ENCODE measurements around the gene MCM8.

MCM8 gene

GRCh38 chr20:6034134-6034969, 83.9 kb downstream of the MCM8 start:
- H3K27ac ChIP-seq: no peak overlapping the region
- TF ChIP-seq, protein P1, sequence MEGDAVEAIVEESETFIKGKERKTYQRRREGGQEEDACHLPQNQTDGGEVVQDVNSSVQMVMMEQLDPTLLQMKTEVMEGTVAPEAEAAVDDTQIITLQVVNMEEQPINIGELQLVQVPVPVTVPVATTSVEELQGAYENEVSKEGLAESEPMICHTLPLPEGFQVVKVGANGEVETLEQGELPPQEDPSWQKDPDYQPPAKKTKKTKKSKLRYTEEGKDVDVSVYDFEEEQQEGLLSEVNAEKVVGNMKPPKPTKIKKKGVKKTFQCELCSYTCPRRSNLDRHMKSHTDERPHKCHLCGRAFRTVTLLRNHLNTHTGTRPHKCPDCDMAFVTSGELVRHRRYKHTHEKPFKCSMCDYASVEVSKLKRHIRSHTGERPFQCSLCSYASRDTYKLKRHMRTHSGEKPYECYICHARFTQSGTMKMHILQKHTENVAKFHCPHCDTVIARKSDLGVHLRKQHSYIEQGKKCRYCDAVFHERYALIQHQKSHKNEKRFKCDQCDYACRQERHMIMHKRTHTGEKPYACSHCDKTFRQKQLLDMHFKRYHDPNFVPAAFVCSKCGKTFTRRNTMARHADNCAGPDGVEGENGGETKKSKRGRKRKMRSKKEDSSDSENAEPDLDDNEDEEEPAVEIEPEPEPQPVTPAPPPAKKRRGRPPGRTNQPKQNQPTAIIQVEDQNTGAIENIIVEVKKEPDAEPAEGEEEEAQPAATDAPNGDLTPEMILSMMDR (IDR thresholded peaks at IDR 0.05): no peak
- no peak for TF ChIP-seq ZFX (IDR thresholded peaks at IDR 0.05; ENCODE audit: borderline replicate concordance)

GRCh38 chr20:6036213-6036612, 85.8 kb downstream of the MCM8 start:
- TF ChIP-seq, protein P1 (IDR thresholded peaks at IDR 0.05): no peak
- no peak for TF ChIP-seq ZFX (IDR thresholded peaks at IDR 0.05; ENCODE audit: borderline replicate concordance)
- H3K27ac ChIP-seq: no peak overlapping the region

DNA sequence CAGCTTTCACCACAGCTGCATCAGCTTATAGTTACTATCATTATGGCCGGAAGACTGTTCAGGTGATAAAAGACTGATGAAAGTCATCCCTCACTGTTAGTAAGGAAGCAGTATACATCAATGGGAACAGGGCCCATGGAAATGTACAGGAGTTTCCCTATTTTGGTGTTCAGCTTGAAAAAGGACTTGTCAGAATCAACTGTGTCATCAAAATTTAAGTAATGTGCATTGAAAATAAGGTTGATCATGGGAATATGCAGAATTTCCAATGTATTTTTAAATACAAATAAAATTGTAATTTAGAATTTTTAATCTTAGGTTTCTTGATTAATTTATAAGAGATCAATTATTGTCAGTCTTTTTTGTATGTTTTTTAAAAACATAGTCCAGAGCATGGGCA, 86.6 kb downstream of the MCM8 start:
- H3K27ac ChIP-seq: no peak overlapping the region
- TF ChIP-seq, protein P1 (IDR thresholded peaks at IDR 0.05): no peak
- no peak for TF ChIP-seq ZFX (IDR thresholded peaks at IDR 0.05; ENCODE audit: borderline replicate concordance)

- H3K27ac ChIP-seq: no peak overlapping the region
- TF ChIP-seq, protein P1 (IDR thresholded peaks at IDR 0.05): no peak
- no peak for TF ChIP-seq ZFX (IDR thresholded peaks at IDR 0.05; ENCODE audit: borderline replicate concordance)
These were observed 87.8 kb downstream of the MCM8 start for GRCh38 chr20:6038256-6038655.

DNA sequence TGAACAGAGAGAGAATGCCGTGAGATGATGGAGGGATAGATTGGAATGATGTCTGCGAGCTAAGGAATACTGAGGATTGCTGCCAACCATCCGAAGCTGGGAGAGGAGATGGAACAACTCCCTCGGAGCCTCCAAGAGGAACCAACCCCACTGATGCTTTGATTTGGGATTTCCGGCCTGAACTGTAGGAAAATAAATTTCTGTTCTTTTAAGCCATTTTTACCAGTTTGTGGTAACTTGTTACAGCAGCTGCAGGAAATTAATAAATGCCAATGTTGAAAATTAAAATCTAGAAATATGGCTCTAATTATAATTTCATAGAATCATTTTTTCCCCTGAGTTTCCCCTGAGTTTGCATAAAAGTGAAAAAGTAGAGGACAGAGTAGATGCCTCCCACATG, 89.3 kb downstream of the MCM8 start:
- TF ChIP-seq, protein P1 (IDR thresholded peaks at IDR 0.05): no peak
- TF ChIP-seq ZFX (IDR thresholded peaks at IDR 0.05; ENCODE audit: borderline replicate concordance): no peak
- no peak overlapping the region for H3K27ac ChIP-seq

DNA sequence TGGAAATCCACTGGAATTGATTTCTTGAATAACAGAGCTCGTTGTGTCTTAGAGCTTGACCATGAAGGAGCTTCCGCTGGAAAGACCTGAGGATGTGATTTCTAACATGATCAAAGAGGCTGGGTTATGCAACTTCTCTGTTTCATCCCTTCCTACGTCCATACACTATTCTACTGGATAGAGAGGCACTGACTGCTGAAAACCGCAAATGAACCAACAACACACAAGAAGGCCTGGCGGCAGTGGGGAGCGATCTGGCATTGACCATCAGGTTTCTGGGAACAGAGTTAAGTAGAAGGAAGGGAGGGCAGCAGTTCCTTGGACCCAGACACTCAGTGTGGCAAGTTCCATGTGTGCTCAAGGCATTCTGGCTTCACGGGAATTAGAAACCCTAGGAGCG, 90.1 kb downstream of the MCM8 start:
- TF ChIP-seq ZFX (IDR thresholded peaks at IDR 0.05; ENCODE audit: borderline replicate concordance): no peak
- TF ChIP-seq, protein P1 (IDR thresholded peaks at IDR 0.05): no peak

More for the DNA sequence above, 90.1 kb downstream of the MCM8 start:
- no peak overlapping the region for H3K27ac ChIP-seq
